HG03108 (cell line): ENCODE measurements around the gene SLC16A9.
"Not testable (repeated sequence)": the region's sequence is repeated elsewhere in the genome, so short reads cannot be mapped to it uniquely, and the experiment has no call there.

Experiments used
- ATAC-seq: cut with Tn5 transposase; IDR thresholded peaks from one replicate; pipeline ENCODE4 v1.9.1; 2021; ENCODE audit warnings: moderate library complexity; ENCODE audit not compliant: unreplicated experiment

The SLC16A9 gene

DNA sequence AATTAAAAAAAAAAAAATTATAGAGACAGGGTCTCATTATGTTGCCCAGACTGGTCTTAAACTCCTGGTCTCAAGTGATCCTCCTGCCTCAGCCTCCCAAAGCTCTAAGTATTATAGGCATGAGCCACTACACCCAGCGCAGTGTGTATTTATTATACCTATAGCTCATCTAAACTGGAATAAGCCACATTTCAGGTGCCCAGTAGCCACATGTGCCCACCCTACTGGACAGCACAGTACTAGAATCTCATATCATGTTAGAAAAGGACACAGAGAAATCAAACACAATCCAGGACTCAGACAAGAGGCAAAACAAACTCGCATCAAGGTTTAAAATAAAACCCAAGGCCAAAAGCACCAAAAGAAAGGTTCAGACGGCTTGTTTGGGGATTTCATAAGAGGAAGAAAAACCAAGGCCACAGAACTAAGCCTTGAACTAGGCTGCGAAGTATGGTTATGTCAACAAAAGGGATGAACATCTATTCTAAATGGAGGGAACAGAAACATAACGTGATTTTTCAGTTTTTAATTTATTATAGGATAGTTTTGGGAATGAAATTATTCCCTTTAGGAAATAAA is 32.3 kb downstream of the SLC16A9 start:
- no peak for ATAC-seq

DNA sequence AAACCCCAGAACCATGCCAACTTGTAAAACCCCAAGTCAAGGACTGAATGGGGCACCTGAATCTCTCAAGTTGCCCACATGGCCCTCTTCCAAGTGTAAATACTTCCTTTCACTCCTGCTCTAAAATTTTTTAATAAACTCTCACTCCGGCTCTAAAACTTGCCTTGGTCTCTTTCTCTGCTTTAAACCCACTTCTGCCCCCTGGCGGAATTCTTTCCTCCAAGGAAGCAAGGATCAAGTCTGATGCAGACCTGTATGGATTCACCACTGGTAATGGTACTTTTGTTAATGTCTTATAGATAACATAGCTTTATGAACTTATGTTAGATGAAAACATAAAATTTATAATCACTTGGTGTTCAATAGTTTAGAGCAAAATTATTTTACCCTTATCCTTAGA is 33.8 kb downstream of the SLC16A9 start:
- ATAC-seq, result no peak

DNA sequence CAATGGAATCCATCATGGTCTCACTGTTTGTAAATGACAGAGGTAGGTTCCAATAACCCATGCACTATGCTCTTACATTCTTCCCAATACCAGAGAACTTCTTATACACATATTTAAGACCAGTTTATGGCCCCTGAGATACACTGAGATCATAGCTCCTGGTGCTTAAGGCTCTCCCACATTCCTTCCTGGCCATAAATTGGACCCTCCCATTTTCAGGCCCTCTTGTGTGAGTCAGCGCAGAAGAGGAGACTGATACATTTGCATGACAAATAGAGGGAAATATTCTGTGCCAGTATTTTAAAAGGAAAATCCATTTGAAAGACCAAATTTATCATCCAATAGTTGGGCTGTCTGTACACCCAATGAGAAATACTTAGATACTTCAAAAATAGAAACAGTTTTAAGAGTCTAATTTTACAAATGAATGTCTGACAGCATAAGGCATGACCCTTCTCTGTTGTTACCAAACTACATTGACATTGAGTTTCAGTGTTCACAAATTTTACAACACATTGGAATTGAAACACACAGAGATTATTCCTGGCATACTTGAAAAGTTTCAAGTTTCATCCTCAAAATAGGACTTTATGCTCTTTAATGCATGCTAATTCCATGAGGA is 35.3 kb downstream of the SLC16A9 start:
- no peak for ATAC-seq

DNA sequence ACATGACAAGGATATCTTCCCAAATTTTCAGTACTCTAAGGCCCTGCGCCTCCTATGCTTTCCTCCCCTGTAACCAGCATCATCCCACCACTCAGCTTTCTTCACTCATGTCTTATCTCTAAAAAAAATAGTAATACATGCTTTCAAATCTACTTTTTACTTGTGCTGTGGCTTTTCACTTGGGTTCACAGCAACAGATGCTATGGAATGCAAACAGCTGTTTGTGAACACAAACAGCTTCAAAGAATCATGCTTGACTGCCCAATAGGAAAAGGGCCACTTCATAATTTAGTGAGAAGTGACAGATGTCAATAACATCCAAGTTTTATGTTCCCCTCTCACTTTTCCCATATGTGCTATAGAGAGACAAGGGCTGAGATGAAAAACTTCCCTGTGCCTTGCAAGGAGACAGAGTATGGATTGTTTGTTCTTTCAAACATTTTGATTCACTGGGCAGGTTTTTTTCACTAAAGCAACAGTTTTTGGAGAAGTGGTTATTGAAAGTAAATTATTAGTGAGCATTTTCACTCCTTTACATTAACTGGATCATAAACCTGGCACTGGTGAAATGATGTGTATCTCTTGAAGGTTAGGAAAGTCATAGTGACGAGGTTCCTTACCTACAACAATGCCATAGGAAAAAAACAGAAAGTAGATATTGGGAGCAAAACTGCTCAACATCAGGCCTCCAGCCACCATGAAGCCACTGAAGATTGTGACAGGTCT is 37.3 kb downstream of the SLC16A9 start:
- ATAC-seq, result no peak

DNA sequence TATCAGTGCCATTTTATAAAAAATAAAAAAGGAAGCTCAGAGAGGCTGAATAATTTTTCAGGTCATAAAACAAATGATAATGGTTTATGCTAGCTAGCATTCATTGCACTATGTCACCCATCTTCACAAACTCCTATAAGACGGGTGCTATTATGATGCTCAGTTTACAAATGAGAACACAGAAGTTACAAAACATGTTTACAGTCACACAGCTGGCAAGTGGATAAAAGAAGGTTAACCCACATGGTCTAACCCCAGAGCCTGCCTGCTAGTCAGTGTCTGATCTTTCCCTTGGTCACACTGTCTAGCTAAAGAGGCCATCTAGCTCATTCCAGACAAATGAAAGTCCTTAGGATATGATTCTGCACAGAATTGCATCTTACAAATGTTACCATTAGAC is 39.4 kb downstream of the SLC16A9 start:
- no peak for ATAC-seq

DNA sequence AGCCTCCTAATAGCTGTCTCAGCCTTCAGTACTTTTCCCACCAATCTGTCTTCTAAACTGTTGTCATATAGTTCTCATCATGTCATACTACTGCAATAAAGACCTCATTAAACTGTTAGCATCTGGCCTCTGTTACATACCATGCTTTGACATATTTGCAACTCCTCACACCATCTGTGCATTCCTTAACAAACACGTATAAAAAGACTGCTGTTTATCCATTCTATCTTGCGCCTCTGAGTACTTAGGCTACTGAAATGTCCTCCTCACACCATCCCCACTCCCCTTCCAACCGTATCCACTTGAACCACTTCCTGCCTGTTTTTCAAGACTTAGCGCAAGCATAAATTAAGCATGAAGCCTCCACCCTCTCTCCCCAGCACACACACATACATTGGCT is 41.6 kb downstream of the SLC16A9 start:
- ATAC-seq, result no peak

DNA sequence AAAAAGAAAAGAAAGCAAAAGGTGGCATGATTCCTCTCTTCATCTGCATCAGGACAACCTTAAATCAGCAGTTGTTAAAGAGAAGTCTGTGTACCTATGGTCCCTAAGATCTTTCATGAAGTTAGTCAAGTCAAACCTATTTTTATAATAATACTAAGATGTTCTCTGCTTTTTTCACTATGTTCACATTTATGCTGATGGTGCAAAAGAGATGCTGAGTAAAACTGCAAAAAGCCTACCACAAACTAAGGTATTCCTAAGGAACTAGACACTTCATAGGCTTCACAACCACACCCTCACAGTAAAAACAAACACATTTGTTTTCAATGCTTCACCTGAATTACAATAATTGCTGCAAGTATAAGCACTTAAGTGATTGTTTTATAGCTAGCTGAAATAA is 43.3 kb downstream of the SLC16A9 start:
- no peak for ATAC-seq

DNA sequence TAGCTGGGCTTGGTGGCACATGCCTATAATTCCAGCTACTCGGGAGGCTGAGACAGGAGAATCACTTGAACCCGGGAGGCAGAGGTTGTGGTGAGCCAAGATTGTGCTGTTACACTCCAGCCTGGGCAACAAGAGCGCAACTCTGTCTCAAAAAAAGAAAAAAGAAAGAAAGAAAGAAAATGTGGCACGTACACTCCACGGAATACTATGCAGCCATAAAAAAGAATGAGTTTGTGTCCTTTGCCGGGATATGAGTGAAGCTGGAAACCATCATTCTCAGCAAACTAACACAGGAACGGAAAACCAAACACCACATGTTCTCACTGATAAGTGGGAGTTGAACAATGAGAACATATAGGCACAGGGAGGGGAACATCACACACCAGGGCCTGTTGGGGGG is 46.4 kb downstream of the SLC16A9 start:
- ATAC-seq, result not testable (repeated sequence)

DNA sequence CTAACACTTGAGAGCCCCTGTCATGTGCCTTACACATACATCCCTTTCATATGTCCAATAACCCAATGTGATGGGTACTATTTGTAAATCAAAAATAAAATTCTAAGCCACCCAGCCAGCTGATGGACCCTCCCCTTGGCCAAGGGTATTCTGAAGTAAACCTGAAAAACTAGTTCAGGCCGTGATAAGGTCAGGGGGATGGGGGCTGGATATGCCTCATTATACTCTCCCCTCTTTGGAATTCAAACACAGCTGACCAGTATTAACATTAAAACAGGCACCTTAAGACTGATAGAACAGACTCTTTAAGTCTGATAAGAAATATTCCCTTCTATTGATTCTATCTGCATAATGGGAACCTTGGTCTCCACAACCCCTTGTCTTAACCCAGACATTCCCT is 51.9 kb downstream of the SLC16A9 start:
- no peak for ATAC-seq

DNA sequence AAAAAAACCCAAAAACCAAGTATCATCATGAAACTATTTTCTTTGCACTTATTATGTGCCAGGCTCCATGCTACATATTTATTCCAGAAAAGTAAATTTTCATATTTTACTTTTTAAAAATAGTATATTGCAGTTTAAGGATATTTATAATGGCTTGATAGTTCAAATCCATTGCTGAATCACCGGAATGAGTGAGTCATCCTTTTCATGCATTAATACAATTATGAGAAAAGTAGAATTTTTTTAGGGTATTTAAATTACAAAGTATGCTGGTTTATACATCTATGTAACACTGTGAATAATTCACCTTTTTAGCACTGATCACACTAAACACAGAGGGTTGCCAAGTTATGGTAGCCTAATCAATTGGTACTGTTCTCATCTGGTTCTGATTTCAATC is 54.3 kb downstream of the SLC16A9 start:
- ATAC-seq, result no peak

DNA sequence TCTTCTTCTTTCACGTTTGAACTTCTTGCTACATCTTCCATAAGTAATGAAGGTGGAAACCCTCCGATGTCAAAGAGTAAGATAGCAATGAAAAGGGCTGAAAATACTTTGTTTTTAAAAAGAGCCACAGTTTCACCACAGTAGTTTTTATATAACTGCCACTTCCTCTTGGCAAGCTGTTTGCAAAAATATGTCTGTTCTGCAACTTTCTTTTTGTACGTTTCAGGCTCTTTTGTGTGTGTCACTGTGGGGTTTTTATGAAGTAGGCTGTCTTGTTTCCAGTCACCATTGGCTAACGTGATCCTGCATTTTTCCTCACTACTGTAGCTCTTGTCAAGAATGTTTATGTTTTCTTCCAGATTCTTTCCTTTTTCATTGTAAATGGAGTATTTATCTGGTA is 55.6 kb downstream of the SLC16A9 start:
- ATAC-seq, result no peak

DNA sequence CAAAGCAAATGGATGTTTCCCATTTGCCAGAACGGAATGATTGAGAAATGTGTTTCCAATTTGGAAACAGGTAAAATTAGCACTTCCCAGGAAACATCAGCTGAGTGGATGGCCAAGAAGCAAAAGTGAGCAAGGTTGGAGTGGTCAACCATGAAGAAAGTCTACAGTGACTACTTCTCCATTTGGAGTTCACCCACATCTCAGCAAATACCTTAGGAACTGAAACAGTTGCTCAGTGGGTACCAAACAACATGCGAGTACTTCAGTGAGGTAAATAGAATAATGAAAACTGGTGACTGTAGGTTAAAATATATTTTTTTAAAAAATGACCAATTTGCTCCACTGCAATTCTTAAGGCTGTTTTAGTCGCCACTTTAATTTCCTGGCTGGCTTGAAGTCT is 57.7 kb downstream of the SLC16A9 start:
- no peak for ATAC-seq

DNA sequence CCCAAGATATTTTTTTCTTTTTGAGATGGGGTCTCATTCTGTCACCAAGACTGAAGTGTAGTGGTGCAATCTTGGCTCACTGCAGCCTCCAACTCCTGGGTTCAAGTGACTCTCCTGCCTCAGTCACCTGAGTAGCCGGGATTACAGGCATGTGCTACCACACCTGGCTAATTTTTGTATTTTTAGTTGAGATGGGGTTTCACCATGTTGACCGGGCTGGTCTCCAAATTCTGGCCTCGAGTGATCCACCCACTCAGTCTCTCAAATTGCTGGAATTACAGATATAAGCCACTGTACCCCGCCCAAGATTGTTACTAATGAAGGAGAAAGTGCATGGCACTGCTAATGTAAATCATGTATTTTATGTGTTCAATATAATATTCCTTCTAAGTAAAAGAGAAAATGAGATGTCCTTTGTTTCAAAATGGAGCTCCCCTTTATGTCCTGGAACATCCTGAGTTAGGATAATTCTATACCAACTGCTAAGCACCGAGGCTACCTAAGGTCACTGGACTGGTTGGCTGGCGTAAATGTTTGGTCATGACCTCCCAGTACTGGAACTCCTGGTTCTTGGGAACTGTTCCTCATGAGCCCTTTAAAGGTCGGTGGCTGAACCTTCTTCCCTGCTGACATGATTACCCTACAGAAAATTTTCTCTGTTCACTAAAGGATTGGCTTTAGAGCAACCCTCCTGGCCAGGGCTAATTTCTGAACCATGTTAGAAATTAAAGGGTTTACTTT is 59.9 kb downstream of the SLC16A9 start:
- ATAC-seq, result no peak

DNA sequence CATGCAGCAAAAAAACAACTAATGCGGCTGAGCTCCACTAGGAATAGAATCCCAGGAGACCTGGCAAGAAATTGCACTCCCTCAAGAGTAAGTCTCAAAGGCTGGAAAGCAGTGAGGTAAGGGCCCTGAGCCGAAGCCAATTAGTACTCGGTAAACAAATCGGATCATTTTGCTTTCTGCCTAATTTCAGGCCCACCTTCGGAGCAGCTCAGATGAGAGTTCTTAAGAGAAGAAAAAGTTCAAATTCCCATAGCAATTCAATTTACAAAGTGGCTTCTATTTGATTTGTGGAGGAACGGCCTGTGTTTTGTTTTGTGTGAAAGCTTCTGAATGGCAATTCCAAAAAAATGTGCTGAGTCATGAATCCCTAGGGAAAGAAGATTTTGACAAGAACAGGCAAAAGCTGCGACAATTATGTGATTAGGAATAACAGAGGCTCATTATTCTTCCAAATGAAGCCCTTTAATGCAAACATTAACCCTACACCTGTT is 60.9 kb downstream of the SLC16A9 start:
- no peak for ATAC-seq

DNA sequence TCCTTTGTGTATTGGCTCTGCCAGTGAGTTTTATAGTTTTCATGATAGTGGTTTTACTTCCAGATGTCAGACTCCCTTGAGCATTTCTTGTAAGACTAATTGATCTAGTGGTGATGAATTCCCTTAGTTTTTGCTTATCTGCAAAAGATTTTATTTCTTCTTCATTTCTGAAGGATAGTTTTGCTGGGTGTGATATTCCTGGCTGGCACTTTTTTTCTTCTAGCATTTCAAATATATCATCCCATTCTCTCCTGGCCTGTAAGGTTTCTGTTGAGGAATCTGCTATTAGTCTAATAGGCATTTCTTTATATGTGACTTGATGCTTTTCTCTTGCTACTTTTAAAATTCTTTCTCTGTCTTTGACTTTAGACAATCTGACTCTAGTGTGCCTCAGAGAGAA is 64.8 kb downstream of the SLC16A9 start:
- ATAC-seq, result no peak

DNA sequence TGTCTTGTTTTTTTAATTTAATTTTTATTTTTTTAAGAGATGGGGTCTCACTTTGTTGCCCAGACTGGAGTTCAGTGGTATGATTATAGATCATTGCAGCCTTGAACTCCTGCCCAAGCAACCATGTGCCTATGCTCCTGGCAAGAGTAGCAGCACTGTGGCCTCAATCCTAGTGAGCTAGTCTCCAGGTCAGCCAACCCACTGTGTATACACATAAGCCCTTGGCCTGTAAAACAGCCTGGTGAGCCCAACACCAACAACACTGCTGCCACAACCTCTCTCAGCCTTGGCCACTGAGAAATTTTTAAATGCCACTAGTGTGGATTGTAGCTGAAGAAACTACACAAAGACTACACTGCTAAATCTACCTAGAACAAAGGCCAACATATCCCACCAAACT is 68.0 kb downstream of the SLC16A9 start:
- not testable (repeated sequence) for ATAC-seq

DNA sequence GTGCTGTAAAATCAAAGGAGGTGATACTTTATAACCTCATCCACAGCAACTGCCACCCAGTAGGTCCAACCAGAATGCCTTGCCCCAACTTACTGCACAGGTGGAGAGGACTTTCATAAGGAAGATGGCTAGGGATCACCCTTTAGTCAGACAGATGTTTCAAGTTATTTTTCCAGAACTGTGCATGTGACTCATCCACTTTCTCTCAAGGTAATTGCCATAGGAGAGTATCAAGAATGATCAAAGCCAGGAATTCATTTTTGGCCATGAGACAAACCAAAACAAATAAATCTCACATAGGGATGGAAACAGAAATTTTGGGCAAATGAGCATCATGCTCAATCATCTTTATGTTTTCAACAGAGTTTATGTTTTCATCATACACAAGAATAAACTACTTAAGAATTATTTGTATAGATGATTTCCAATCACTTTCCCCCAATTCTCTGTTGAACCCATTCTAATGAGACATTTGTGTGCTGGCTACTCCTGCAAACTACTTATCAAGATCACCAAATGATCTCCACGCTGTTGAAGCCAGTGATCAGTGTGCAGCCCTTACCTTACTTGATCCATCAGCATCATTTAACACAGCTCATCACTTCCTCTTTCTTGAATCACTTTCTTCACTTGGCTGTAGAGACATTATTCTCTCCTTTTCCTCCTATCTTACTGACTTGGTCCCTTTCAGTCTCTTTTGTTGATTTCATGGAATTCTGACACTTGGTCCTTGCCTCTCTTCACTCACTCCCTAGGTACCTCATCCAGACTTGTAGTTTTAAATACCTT is 74.0 kb downstream of the SLC16A9 start:
- no peak for ATAC-seq

DNA sequence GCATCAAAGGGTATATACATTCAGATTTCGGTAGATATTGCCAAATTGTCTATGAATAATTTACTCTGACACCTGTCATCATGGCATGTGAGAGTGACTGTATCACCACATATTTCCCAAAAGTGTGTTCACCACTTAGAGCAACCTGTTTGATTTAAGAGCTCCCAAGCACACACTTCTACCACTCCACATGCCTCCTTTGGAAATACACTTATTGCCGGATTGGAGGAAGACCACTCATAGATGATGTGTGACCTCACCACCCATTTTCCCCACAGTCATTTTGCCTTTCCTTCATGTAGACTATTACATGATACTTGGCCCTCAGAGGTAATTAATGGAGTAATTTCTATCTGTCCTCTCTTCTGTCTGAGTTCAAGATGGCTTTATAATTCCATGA is 75.5 kb downstream of the SLC16A9 start:
- ATAC-seq, result no peak

DNA sequence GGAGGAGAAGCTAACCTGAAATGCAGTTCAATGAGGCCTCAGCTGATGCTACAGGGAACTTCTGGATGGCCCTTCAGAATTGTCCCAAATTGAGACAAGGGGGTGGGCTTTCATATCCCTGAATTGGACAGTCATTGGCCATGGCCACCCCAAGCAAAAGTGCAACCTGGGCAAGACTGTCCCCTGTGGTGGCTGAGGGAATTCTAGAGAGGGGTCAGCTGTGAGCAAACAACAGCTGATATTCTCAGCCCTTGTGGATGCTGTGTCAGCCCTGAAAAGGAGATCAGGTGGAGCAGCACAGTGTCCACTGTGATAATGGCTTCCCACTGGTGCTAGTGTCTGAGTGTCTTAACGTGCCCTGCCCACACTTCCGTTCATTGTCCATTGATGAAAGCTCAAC is 76.6 kb downstream of the SLC16A9 start:
- no peak for ATAC-seq

DNA sequence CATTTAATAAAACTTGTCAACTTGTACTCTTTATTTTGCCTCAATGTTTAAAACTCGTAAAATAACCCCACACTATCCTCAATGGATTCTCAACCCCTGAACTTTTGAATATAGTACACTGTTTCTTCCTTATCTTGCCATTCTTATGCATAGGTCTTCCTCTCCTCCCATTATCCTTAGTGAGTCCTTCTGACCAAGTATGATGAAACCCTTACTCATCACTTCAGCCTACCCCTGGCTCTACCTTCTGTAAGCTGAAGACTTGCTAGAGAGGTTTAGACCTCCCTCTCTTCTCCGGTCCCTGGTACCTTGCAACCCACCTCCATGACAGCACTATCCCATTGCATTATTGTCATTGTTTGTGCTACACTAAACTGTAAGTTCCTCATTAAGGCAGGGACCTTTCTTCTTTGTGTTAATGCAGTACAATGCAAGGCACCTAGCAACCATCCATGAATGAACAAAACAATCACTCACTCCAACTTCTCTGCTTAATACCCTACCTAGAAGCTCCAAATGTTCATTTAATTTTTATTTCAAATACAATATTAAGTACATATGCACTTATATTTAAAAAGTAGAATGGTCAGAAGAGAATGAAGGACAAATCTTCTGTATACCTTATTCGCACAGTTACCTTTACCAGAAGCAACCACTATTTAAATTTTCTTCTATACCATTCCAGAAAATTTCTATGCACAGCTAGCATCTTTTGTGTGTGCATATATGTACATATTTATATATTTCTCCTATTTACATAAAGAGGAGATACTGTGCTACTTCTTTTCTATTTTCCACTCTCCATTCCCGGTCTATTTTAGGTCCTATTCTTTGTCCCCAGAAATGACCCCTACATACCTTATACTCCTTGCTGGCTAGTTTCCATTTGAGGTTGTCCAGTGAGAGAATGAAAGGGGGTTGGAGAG is 77.5 kb downstream of the SLC16A9 start:
- no peak for ATAC-seq
